Activated CD4-positive, alpha-beta T cell treated with anti-CD3 and anti-CD28 coated beads for 1 hour (primary cell): ENCODE data around the gene DNAJC10.
"Not testable (repeated sequence)": the region's sequence is repeated elsewhere in the genome, so short reads cannot be mapped to it uniquely, and the experiment has no call there.

ENCODE experiments used
- DNase-seq: peaks from one replicate; pipeline ENCODE4 v3.0.0-alpha.2; 2020

DNAJC10 gene, protein sequence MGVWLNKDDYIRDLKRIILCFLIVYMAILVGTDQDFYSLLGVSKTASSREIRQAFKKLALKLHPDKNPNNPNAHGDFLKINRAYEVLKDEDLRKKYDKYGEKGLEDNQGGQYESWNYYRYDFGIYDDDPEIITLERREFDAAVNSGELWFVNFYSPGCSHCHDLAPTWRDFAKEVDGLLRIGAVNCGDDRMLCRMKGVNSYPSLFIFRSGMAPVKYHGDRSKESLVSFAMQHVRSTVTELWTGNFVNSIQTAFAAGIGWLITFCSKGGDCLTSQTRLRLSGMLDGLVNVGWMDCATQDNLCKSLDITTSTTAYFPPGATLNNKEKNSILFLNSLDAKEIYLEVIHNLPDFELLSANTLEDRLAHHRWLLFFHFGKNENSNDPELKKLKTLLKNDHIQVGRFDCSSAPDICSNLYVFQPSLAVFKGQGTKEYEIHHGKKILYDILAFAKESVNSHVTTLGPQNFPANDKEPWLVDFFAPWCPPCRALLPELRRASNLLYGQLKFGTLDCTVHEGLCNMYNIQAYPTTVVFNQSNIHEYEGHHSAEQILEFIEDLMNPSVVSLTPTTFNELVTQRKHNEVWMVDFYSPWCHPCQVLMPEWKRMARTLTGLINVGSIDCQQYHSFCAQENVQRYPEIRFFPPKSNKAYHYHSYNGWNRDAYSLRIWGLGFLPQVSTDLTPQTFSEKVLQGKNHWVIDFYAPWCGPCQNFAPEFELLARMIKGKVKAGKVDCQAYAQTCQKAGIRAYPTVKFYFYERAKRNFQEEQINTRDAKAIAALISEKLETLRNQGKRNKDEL

DNA sequence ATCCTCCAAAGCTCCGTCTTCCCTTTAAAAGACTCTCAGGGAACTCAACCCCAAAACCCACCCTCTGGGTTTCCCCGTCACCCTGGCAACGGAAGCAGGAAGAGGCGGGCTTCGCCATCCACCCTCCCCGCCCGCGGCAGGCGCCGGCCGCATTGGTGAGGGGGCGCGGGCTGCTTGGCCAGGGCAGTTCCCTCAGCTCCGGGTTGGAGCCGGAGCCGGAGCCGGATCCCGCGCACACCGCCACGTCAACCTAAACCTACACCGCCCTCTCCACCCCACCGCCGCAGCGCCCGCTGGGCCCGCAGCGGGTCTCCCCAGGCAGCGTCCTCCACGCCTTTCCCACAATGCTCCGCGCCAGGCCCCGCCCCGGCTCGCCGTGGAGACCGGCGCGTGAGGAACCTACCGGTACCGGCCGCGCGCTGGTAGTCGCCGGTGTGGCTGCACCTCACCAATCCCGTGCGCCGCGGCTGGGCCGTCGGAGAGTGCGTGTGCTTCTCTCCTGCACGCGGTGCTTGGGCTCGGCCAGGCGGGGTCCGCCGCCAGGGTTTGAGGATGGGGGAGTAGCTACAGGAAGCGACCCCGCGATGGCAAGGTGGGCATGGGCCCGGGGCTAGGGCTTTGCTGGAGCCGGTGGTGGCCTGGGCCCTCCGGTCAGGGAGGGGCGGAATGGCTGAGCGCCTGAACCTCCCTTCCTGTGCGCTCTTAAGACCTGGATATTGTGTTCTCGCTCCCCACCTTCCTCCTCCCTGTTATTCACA, at the start of gene DNAJC10:
Gene DNAJC10, plus strand, starts transcription at position 366 of the 758 bp plus-strand sequence. CDS start 1,830 bp downstream, outside the sequence.
- DNase-seq: peak; percentile 72

DNA sequence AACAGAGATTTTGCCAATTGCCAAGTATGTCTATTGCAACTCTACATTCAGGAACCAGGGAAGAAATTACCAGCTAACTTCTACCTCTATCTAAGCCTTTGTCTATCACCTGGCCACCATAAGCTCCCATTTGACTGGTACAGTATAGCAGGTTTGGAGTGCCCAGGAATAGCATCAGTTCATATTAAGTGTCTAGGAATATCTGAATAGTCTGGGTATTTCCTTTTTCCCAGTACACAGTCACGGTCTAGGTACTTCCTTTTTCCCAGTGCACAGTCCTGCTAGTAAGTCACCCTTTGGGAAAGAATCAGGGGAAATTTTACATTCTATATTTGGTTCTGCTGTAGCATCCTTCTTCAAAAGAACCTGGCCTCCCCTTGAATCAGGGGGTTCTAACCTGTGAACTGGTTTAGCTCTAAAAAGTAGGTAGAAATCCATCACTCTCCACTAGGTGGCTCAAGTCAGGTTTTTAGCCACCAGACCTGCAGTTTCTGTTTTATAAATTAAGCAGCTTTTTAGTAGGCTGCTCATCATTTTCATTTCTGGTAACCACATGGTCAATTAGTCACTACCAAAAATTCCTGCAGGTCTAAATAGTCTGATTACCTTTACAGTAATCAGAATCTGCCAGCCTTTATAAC, 49.3 kb upstream of the DNAJC10 start:
- DNase-seq: no peak

DNA sequence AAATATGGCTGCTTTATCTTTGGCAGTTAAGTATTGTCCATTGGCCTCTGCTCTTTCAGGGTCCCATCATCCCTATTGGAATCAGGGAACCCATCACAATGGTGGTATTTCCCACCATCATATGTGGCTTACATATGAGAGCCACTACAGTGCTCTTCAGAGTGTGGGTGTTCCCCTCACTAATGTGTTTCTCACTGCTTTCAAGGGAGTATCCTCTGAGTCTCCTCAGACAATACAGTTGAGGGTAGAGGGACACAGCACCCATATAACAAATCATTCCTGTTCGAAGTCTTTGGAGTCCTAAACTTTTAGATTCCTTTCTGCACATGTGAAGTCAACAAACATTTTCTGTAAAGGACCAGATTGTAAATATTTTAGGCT, 48.8 kb upstream of the DNAJC10 start:
- no peak for DNase-seq

DNA sequence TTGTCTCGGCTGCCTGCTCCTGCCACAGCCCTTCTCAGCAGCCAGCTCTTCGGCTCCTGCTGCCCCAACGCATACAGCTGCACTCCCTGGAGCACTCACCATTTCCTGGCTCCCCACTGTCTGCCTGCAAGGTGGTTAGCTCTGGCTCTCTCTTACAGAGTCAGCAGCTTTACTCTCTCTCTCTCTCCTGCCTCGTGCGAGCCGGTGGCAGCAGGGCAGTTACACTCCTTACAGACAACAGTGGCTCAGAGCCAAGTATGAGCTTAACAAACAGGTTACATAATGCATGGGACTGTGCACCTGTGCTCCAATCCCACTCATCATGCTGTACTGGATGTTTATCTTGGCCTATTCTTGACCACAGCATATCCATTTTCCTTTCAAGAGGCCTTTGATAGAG, 47.4 kb upstream of the DNAJC10 start:
- DNase-seq: no peak

DNA sequence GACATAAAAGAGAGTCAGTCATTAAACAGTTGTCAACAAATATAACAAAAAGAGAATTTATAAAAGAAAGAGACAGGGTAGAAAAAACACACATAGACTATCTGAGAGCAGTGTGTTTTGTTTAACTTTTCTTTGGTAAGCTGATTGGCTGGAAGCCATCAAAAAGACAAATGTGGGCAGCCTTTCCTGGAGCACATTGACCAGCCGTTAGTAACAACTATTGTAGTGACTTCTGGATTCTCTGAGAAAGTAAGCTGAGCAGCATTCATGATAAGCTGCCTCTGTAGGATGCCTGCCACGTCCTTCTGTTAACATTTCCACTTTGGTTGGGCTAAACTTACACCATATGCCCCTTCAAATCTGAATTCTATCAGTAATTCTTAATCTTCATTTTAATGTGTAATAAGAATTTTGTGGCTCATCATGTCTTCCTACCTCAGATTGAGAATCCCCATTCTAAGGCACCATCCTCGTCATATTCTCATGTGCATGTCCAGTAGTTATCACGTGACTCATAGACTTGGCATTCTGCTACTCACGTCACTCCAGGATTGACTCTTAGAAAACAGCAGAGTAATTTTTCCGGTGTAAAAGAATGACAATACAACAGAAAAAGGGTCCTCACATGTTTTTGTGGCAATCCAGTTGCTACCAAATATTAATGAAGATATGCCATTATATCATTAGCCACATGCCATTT, 43.4 kb upstream of the DNAJC10 start:
- DNase-seq: no peak

DNA sequence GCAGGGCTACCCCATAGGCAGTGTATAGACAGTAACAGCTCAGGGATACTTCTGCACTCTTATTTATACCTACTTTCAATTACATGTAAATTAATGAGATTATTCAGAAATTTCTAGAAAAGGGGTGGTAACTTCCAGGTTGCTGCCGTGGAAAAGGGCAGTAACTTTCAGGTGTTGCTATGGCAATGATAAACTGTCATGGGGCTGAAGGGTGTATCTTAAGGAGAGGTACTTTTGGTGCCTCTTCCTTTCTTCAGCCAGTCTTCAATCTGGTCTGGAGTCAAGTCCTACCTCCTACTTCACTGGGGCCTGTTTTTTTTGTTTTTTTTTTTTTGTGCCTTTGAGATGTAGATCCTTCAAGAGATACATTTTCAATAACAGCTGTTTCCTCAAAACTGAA, 35.2 kb upstream of the DNAJC10 start:
- DNase-seq: no peak

DNA sequence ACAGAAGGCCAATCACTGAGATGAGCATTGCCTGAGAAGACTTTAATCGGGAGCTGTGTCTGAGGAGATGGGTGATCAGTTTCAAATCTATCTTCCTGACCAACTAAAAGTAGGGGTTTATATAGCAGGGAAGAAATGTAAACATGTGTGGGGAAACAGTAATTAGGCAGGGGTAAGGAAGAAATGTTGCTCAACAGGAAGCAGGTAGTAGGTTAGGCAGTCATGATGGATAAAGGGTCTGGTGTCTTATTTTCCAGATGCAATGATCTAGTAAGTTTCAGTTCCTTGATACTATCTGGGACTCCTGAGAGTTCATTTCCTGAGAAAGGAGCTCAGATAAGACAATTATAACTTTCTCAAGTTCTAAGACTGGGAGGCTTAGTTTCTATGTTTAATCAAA, 33.8 kb upstream of the DNAJC10 start:
- no peak for DNase-seq

DNA sequence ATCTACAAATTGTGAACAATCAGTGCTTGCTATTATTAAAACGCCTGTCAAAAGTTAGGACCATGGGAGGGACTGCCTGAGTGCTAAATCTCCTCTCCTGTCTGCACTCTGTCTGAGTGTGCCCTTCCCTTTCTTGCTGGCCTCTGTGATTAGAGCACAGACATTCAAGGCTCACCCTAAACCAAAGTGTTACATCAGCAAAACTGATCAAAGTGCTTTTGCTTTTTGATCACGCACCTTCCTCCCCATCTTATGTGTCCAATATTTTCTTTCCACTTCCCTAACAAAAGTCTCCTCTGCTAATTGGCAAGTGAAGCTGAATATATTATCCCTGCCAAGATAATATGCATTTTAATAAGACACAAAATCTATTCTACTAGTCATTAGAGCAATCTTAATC, 30.5 kb upstream of the DNAJC10 start:
- no peak for DNase-seq

DNA sequence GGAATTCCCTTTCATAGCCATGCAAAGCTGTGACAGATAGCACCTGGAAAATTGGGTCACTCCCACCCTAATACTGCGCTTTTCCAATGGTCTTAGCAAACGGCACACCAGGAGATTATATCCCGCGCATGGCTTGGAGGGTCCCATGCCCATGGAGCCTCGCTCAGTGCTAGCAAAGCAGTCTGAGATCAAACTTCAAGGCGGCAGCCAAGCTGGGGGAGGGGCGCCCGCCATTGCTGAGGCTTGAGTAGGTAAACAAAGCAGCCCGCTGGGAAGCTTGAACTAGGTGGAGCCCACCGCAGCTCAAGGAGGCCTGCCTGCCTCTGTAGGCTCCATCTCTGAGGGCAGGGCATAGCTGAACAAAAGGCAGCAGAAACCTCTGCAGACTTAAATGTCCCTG, 29.3 kb upstream of the DNAJC10 start:
- not testable (repeated sequence) for DNase-seq

DNA sequence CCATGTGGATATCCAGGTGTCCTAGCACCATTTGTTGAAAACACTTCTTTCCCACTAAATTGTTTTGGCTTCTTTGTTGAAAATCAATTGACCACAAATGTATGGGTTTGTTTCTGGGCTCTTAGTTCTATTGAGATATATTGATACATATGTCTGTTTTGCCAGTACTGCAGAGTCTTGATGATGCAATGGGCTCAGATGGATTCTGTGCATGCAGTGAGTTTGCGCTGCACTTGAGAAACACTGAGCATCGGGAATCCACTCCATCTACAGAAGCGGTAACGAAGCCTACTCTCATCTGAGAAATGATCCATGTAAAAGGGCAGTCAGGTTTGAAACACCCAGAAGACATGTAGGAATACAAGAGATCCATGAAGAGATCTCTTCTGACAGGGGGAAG, 21.9 kb upstream of the DNAJC10 start:
- DNase-seq: no peak

DNA sequence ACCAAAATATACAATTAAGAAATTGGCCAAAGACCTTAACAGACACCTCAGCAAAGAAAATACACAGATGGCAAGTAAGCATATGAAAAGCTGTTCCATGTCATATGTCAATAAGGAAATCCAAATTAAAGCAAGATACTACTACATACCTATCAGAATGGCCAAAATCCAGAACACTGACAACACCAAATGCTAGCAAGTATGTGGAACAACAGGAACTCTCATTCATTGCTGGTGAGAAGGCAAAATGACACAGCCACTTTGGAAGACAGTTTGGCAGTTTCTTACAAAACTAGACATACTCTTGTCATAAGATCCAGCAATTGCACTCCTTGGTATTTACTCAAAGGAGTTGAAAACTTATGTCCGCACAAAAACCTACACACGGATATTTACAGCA, 20.3 kb upstream of the DNAJC10 start:
- DNase-seq: no peak

DNA sequence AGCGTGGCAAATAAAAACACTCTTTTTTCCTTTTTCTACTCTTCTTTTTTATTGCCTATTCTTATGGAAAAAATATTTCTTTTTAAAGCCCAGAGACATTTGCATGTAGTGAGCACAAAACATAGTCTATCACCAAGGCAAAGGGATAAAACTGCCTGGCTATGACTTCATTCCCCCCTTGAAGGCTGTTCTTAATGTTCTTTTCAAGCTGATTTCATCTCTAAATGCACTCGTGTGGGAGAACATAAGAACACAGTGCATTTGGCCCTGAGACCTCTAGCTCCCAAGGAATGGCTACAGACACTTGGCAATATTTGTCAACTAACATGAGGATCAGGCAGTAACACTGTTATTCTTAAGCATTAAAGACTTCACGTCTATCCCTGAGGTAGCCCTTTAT, 17.4 kb upstream of the DNAJC10 start:
- DNase-seq: no peak

DNA sequence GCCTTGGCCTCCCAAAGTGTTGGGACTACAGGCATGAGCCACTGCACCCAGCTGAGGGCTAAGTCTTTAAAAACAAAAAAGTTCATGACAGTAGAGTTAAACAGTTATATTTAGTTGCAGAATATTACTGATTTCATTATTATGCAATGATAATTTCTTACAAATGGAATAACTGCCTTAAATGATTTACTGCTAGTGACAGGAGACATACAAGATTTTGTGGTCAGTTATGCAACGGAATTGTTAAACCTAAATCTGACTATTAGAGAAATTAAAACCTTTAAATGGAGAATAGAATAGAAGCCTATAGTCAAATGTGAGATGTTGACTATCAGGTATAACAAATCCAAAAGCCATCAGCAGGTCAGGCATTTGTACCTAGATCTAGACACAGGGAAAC, 10.3 kb upstream of the DNAJC10 start:
- DNase-seq: no peak

DNA sequence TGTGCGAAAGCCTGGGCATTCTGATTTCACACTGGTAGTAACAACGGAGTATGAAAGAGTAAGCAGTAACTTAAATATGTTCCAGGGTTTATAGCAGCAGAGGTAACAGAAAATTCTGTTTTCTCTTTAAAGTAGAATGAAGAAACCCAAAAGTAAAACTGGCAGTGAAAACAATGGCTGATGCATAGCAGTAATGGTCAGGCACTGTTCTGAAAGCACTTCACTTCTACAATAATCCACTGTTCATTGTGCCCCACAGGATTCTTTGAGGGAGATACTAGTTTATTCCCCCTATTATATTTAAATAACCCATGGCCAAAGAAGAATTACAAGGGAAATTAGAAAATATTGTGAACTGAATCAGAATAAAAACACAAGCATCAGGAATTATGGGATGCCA, 9.3 kb upstream of the DNAJC10 start:
- no peak for DNase-seq

DNA sequence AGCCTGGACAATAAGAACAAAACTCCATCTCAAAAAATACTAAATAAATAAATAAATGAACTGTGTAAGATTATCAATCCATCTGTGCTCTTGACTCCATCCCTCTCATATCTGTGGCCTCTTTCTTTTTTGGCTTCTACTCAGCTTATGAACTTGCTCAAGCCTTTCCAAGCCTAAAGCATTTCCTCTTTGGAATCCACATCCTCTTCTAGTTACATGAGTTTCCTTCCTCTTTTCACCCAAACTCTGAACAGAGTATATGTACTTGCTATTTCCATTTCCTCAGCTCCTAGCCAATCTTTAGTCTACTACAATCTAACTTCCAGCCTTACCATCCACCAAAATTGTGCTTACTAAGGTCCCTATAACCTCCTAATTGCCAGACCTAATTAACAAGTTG, 2.5 kb upstream of the DNAJC10 start:
- DNase-seq: no peak

DNA sequence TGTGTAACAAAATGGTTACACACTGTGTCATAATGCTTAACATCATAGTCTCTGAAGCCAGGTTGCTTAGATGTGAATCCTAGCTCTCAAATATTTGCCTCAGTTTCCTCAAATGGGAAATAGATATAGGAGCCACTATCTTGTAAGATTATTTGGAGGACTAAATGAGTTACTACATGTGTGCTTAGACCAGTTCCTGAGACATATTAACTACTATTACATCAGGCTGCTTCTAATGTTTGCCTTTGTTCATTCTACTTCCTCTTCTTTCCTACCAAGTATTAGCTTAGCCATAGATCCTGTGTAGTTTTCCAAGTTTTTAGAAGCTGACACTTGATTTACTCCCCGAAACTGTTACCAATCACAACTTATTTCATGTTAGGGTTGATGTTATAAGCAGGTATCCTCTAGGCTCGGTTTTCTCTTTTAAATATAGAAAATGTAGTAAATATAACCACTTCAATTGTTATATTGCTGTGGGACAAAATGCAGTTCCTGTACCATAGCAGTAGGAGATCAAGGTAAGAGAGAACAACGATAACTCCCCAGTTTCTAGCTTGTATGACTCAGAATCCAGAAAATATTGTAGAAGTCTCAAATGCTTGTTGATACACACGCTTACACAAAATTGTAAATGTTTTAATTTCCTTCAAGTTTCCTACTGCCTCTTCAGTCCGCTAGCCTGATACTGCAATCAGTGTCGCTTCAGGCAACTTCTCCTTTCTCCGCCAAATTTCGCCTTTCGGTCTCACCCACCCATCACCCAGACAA, 751 bp upstream of the DNAJC10 start:
- no peak for DNase-seq

DNA sequence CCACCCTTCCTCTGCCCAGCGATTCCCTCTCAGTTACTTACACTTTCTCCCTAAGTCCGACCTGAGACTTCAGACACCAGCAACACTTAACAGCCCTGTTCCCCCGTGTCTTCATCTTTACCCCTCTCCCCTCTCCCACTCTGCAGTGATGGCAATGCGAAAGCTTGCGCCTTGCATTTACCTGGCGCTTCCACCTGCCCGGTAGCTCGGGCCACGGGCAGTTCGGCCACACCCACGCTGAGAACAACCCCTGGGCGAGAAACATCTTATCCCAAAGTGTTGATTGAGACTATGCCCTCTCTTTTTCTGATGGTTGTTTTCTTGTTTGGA, 558 bp downstream of the DNAJC10 start:
- DNase-seq: no peak

DNA sequence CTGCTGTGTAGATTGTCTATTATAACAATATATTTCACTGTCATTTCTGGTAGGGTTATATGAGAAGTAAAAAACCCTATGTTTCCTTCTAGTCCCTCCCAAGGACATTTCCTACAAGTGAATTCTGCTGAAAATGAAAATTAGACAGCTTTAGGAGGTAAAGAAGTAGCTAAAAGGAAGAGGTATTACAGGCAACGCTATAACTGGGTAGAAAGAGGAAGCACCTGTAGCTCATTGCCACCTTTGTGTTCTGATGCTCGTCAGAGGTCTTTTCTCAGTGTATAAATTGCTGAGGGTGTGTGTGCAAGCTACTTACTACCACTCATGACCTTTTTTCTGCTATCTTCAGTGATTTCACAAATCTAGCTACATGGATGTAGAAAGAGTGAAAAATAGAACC, 1.4 kb downstream of the DNAJC10 start:
- no peak for DNase-seq

DNA sequence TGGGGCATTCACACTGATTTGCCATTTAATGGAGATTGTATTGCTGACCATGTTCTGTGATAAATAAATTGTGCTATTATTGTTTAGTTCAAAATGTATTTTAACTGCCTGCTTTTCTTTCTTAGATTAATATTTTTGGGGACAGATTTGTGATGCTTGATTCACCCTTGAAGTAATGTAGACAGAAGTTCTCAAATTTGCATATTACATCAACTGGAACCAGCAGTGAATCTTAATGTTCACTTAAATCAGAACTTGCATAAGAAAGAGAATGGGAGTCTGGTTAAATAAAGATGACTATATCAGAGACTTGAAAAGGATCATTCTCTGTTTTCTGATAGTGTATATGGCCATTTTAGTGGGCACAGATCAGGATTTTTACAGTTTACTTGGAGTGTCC, 1.8 kb downstream of the DNAJC10 start:
- no peak for DNase-seq

DNA sequence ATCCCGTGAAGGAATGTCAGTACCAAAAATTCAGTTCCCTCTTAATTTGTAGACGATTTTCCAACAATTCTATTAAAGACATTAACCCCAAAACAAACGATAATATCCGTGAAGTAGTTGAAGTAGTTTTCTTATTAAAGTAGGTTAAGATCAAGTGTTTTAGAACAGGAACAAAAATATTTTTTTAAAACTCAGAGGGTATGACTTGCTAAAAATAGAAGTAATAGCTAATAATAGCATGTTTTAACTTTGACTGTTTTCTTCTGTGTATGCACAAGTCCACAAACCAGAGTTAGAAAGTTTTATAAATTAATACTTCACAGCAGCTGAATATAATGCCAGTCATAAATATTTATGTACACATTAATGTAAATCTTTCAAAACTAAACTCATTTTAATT, 2.4 kb downstream of the DNAJC10 start:
- DNase-seq: no peak

DNA sequence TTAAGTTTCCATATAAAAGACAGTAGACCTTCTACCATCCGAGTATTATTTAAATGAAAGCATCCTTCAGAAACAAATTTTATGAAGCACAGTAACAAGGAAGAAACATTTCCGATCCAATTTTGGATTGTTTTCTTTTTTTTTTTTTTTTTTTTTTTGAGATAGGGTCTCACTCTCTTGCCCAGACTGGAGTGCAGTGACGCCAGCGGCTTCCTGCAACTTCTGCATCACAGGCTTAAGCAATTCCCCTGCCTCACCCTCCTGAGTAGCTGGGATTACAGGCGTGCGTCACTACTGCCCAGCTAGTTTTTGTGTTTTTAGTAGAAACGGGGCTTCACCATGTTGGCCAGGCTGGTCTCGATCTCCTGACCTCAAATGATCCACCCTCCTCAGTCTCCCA, 3.1 kb downstream of the DNAJC10 start:
- DNase-seq: not testable (repeated sequence)

DNA sequence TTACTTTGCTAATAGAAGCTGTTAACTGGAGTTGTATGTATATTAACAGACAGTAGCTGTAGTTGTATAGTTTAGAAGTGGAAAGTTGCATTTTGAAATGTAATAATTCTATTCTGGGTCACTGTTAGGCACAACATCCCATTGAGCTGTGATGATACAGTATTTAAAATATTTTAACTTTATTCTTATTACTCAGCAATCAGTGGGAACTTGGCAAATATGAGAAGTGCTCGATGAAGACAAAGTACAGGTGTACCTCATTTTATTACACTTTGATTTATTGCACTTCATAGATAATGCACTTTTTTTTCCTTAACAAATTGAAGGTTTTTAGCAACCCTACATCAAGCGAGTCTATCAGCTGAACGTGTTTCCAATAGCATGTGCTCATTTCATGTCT, 8.6 kb downstream of the DNAJC10 start:
- DNase-seq: no peak
